Measurements from ENCODE around the gene MAMDC4. TPM values are rescaled to one million over a fixed set of nuclear protein-coding genes. Genes with fewer than 3 reads are reported as not detected.

Gene MAMDC4
- total and polyA plus RNA-seq, 2 of the 8 experiments (the other 6 are each of a cell fraction or from before 2014, with no cell fraction given), result 3.1 to 4.5 TPM

- Histone ChIP-seq H3K4me3 (ENCODE audit: extremely low read depth in 1 of 4, insufficient read depth in 2 of 4, low read depth in 3 of 4, low read length in 4 of 4) (no peak overlapping the region), H3K14ac (ENCODE audit: insufficient read length) (no peak overlapping the region), H3K4me2 (ENCODE audit: insufficient read depth in 1 of 2, low read depth in 2 of 2, low read length in 2 of 2) (no peak overlapping the region), H2BK15ac (ENCODE audit: low read length) (no peak overlapping the region), H2BK12ac (ENCODE audit: low read depth, low read length) (no peak overlapping the region), H3K27me3 (replicated peaks in 1 of 4; ENCODE audit: control insufficient read depth in 3 of 4, extremely low read depth in 1 of 4, insufficient read depth in 3 of 4, low read length in 3 of 4) (no peaks in the 10 kb centered on the region), H3K4me1 (replicated peaks in 1 of 4; ENCODE audit: control insufficient read depth in 3 of 4, insufficient read depth in 4 of 4, low read length in 3 of 4) (no peaks in the 10 kb centered on the region), H4K91ac (replicated peaks; ENCODE audit: insufficient read length, low read length) (no peak overlapping the region), H3K18ac (ENCODE audit: extremely low read depth, low read length) (no peak overlapping the region), H2BK5ac (ENCODE audit: low read depth, low read length) (no peak overlapping the region), H3K23ac (ENCODE audit: insufficient read length) (no peak overlapping the region), H4K5ac (ENCODE audit: insufficient read length, low read depth, low read length) (no peak overlapping the region), H3K23me2 (ENCODE audit: low read depth, low read length) (no peaks in the 10 kb centered on the region), H2AFZ (ENCODE audit: low read length) (no peak overlapping the region), H2BK20ac (ENCODE audit: low read length) (no peak overlapping the region), H3K9me3 (ENCODE audit: insufficient read depth in 2 of 2, low read depth in 1 of 2, low read length in 1 of 2) (peaks cover 17 to 18% of the 10 kb centered on the region in 2 experiments), H3K4ac (replicated peaks; ENCODE audit: insufficient read length, low read depth, low read length) (no peak overlapping the region), H2AK5ac (ENCODE audit: low read depth, low read length) (no peak overlapping the region), H4K8ac (ENCODE audit: extremely low read depth, insufficient read depth, low read length) (no peak overlapping the region), H3K79me1 (ENCODE audit: low read depth, low read length) (no peaks in the 10 kb centered on the region), H4K20me1 (replicated peaks in 1 of 2; ENCODE audit: control insufficient read depth in 1 of 2, insufficient read depth in 2 of 2, low read length in 2 of 2) (peaks cover 0 to 1% of the 10 kb centered on the region in 2 experiments), H3K79me2 (ENCODE audit: control insufficient read depth in 1 of 2, insufficient read depth in 2 of 2, low read length in 2 of 2) (no peaks in the 10 kb centered on the region), H3K27ac (ENCODE audit: low read depth, low read length) (no peak overlapping the region), H2BK120ac (replicated peaks; ENCODE audit: low read depth, low read length) (no peak overlapping the region), H3K9ac (replicated peaks in 1 of 4; ENCODE audit: extremely low read depth in 1 of 4, low read depth in 3 of 4, low read length in 3 of 4) (no peak overlapping the region), H3K56ac (replicated peaks; ENCODE audit: insufficient read length, low read depth, low read length) (no peak overlapping the region), H3K36me3 (ENCODE audit: control insufficient read depth in 2 of 4, insufficient read depth in 4 of 4, low read length in 3 of 4) (no peaks in the 10 kb centered on the region)
- ChIA-PET CTCF (ENCODE audit: partially characterized antibody) (interaction anchor here (1.4 kb wide), 1 partner anchor 14 kb away, joined by 5 read pairs; no protein-coding TSS in a partner anchor), POLR2A (ENCODE audit: partially characterized antibody) (no interaction called here)
- TF ChIP-seq HDAC6 (IDR thresholded peaks at IDR 0.05; ENCODE audit: low read depth, low read length) (no peak), PHF8 (conservative IDR thresholded peaks at IDR 0.05; ENCODE audit: low read depth, low read length) (no peak)
- TF ChIP-seq, protein P1, sequence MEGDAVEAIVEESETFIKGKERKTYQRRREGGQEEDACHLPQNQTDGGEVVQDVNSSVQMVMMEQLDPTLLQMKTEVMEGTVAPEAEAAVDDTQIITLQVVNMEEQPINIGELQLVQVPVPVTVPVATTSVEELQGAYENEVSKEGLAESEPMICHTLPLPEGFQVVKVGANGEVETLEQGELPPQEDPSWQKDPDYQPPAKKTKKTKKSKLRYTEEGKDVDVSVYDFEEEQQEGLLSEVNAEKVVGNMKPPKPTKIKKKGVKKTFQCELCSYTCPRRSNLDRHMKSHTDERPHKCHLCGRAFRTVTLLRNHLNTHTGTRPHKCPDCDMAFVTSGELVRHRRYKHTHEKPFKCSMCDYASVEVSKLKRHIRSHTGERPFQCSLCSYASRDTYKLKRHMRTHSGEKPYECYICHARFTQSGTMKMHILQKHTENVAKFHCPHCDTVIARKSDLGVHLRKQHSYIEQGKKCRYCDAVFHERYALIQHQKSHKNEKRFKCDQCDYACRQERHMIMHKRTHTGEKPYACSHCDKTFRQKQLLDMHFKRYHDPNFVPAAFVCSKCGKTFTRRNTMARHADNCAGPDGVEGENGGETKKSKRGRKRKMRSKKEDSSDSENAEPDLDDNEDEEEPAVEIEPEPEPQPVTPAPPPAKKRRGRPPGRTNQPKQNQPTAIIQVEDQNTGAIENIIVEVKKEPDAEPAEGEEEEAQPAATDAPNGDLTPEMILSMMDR (IDR thresholded peaks at IDR 0.05; ENCODE audit: control extremely low read depth in 1 of 3, insufficient read depth in 1 of 3, low read depth in 1 of 3, low read length in 3 of 3), result no peak
- DNase-seq (ENCODE audit: low read depth in 1 of 2, low spot score in 2 of 2) (no peak), FAIRE-seq (no peak)
- 92% methylated on average over 4 of the region's 5 CpGs; no CpG with 5 or more reads in 1 of the 2 experiments for WGBS, 2 experiments (ENCODE audit: extremely low coverage in 1 of 2, insufficient coverage in 1 of 2, insufficient read length in 1 of 2, insufficient replicate concordance in 2 of 2, low coverage in 1 of 2, low lambda C conversion rate in 2 of 2, missing lambda C conversion rate in 1 of 2)
Observed at GRCh38 chr9:136876476-136876875, 24.3 kb downstream of the MAMDC4 start.

Measured in H1 (cell line).